ENCODE measurements around the gene TXNIP. TPM values are rescaled to one million over a fixed set of nuclear protein-coding genes. Genes with fewer than 3 reads are reported as not detected.

The TXNIP gene
- total RNA-seq, 1 donor from 2014 or later: 1,858 TPM

- peaks cover 67% of the 10 kb centered on the region for H3K4me1 ChIP-seq
- DNase-seq (ENCODE audit: extremely low spot score in 2 of 2): no peak
Observed at GRCh38 chr1:145961109-145961424, 35.3 kb downstream of the TXNIP start.

DNA sequence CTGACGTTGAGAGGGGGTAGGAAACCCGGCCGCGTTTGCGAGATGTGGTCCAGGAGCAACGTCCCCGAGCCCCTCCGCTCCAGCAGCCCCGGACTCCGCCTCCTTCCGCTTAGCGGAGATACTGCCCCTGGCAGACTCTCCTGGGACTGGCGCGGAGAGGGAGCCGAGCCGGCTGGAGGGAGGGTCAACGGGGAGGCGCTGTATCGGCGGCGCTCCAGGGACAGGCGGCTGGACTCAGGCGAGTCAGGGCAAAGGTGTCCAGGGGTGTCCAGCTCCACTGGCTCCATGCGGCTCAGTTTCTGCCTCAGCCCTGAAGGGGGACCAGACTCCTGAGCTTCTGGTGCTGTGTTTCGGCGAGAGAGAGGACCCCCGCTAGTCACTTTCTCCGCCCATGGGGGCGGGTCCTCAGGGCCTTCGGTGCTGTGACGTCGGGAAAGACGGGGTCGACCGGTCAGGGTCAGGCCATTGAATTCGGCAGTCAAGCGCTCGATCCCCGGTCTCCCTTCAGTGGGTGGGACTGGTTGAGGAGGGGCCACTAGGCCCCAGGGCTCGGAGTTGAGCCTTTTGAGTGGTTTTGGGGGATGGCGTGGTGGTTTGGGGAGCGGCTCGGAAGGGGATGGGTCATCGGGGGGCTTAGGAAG, 35.8 kb downstream of the TXNIP start:
- DNase-seq (ENCODE audit: extremely low spot score in 2 of 2): peak in 1 of 2 donors; percentile 93
- TF ChIP-seq POLR2A (IDR thresholded peaks at IDR 0.05) (peak in 1 of 2 donors; percentile 58), POLR2AphosphoS5 (IDR thresholded peaks at IDR 0.05; ENCODE audit: insufficient read depth in 1 of 2, low read depth in 1 of 2) (peak; percentile 30 to 96)
- TF ChIP-seq, protein P1, sequence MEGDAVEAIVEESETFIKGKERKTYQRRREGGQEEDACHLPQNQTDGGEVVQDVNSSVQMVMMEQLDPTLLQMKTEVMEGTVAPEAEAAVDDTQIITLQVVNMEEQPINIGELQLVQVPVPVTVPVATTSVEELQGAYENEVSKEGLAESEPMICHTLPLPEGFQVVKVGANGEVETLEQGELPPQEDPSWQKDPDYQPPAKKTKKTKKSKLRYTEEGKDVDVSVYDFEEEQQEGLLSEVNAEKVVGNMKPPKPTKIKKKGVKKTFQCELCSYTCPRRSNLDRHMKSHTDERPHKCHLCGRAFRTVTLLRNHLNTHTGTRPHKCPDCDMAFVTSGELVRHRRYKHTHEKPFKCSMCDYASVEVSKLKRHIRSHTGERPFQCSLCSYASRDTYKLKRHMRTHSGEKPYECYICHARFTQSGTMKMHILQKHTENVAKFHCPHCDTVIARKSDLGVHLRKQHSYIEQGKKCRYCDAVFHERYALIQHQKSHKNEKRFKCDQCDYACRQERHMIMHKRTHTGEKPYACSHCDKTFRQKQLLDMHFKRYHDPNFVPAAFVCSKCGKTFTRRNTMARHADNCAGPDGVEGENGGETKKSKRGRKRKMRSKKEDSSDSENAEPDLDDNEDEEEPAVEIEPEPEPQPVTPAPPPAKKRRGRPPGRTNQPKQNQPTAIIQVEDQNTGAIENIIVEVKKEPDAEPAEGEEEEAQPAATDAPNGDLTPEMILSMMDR (IDR thresholded peaks at IDR 0.05): peak in 1 of 3 experiments; percentile 4
- no peaks in the 10 kb centered on the region for H3K9me3 ChIP-seq
- H3K27ac ChIP-seq: peak overlapping the region; percentile 95
- no peaks in the 10 kb centered on the region for H3K27me3 ChIP-seq
- H3K36me3 ChIP-seq: no peaks in the 10 kb centered on the region
- H3K4me1 ChIP-seq: peaks cover 70% of the 10 kb centered on the region
- intact Hi-C loops (cut with DNase I): loop anchor here (5.0 kb wide), 1 partner anchor 43 kb away; the partner anchor contains the start of gene PEX11B
- H3K4me3 ChIP-seq: peak overlapping the region; percentile 63 to 84

More at GRCh38 chr1:145961109-145961424, 35.3 kb downstream of the TXNIP start:
- no peaks in the 10 kb centered on the region for H3K9me3 ChIP-seq
- TF ChIP-seq, protein P1 (IDR thresholded peaks at IDR 0.05): no peak
- no peak for TF ChIP-seq POLR2AphosphoS5 (IDR thresholded peaks at IDR 0.05; ENCODE audit: insufficient read depth in 1 of 2, low read depth in 1 of 2)
- TF ChIP-seq POLR2A (IDR thresholded peaks at IDR 0.05): no peak
- no peaks in the 10 kb centered on the region for H3K27me3 ChIP-seq
- peak overlapping the region; percentile 63 to 84 for H3K4me3 ChIP-seq
- intact Hi-C loops (cut with DNase I): loop anchor here (5.0 kb wide), 1 partner anchor 44 kb away; the partner anchor contains the start of gene PEX11B
- no peaks in the 10 kb centered on the region for H3K36me3 ChIP-seq
- H3K27ac ChIP-seq: peak overlapping the region; percentile 95

DNA sequence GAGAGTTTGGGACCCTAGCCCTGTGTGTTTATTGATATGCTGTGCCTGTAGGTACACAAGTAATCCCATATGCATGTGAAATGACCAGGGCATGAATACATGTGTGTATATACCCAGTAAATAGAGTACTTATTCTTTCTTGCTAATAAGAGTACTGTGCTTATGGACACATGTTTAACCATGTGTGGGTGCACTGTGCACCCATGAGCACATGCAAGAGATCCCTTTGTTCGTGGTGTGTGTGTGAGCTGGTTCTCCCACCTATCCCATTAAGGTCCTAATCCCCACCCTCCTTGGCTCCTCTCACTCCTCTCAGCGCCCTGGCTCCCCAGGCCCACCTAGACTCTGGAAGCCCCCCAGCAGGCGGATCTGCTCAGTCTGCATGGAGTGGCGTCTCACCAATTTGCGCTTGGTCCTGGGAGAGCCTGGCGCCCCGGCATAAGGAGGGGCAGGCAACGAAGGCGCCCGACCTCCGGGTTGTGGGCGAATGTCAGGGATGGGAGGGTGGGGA, 36.4 kb downstream of the TXNIP start:
- DNase-seq (ENCODE audit: extremely low spot score in 2 of 2): no peak
- intact Hi-C loops (cut with DNase I): loop anchor here (5.0 kb wide), 1 partner anchor 43 kb away; the partner anchor contains the start of gene PEX11B
- H3K27ac ChIP-seq: peak overlapping the region; percentile 95
- no peaks in the 10 kb centered on the region for H3K9me3 ChIP-seq
- H3K4me3 ChIP-seq: peak overlapping the region; percentile 63 to 84
- TF ChIP-seq, protein P1 (IDR thresholded peaks at IDR 0.05): no peak
- TF ChIP-seq POLR2A (IDR thresholded peaks at IDR 0.05) (no peak), POLR2AphosphoS5 (IDR thresholded peaks at IDR 0.05; ENCODE audit: insufficient read depth in 1 of 2, low read depth in 1 of 2) (no peak)
- no peaks in the 10 kb centered on the region for H3K36me3 ChIP-seq
- no peaks in the 10 kb centered on the region for H3K27me3 ChIP-seq
- H3K4me1 ChIP-seq: peaks cover 70% of the 10 kb centered on the region

- Histone ChIP-seq H3K4me1 (peaks cover 76% of the 10 kb centered on the region), H3K4me3 (no peak overlapping the region), H3K9me3 (no peaks in the 10 kb centered on the region), H3K27me3 (no peaks in the 10 kb centered on the region), H3K27ac (peak overlapping the region; percentile 95), H3K36me3 (no peaks in the 10 kb centered on the region)
- DNase-seq (ENCODE audit: extremely low spot score in 2 of 2): no peak
- intact Hi-C loops (cut with DNase I): no loop called here
- TF ChIP-seq, protein P1 (IDR thresholded peaks at IDR 0.05): no peak
- TF ChIP-seq POLR2AphosphoS5 (IDR thresholded peaks at IDR 0.05; ENCODE audit: insufficient read depth in 1 of 2, low read depth in 1 of 2) (no peak), POLR2A (IDR thresholded peaks at IDR 0.05) (no peak)
Observed at GRCh38 chr1:145959333-145959732, 37.0 kb downstream of the TXNIP start.

GRCh38 chr1:145958734-145959133, 37.6 kb downstream of the TXNIP start:
- no peaks in the 10 kb centered on the region for H3K9me3 ChIP-seq
- peaks cover 78% of the 10 kb centered on the region for H3K4me1 ChIP-seq
- no peaks in the 10 kb centered on the region for H3K36me3 ChIP-seq
- intact Hi-C loops (cut with DNase I): no loop called here
- TF ChIP-seq, protein P1 (IDR thresholded peaks at IDR 0.05): no peak
- TF ChIP-seq POLR2A (IDR thresholded peaks at IDR 0.05): no peak
- TF ChIP-seq POLR2AphosphoS5 (IDR thresholded peaks at IDR 0.05; ENCODE audit: insufficient read depth in 1 of 2, low read depth in 1 of 2): no peak
- no peak for DNase-seq (ENCODE audit: extremely low spot score in 2 of 2)
- peak overlapping the region; percentile 95 for H3K27ac ChIP-seq
- H3K4me3 ChIP-seq: no peak overlapping the region
- H3K27me3 ChIP-seq: no peaks in the 10 kb centered on the region

Measured in vagina (tissue), 2 donors.